ENCODE results near the gene WDR73.

DNA sequence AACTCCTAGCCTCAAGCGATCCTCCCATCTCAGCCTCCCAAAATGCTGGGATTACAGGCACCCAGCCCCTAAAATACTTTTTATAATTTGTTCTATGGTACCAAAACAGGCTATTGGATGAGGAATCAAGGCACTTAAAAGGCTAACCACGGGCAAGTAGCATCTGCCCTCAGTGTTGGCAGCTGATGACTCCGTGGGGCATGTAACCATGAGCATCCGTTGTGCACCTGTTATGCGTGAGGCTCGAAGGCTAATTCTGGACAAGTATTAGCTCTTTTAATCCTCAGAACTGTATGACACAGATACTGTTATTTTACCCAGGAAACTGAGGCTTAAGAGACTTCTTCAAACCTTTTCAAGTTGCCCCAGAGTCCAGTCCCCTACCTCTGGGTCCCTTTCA is 10.2 kb downstream of the WDR73 start:
- TF ChIP-seq, protein P1, sequence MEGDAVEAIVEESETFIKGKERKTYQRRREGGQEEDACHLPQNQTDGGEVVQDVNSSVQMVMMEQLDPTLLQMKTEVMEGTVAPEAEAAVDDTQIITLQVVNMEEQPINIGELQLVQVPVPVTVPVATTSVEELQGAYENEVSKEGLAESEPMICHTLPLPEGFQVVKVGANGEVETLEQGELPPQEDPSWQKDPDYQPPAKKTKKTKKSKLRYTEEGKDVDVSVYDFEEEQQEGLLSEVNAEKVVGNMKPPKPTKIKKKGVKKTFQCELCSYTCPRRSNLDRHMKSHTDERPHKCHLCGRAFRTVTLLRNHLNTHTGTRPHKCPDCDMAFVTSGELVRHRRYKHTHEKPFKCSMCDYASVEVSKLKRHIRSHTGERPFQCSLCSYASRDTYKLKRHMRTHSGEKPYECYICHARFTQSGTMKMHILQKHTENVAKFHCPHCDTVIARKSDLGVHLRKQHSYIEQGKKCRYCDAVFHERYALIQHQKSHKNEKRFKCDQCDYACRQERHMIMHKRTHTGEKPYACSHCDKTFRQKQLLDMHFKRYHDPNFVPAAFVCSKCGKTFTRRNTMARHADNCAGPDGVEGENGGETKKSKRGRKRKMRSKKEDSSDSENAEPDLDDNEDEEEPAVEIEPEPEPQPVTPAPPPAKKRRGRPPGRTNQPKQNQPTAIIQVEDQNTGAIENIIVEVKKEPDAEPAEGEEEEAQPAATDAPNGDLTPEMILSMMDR (IDR thresholded peaks at IDR 0.05), result no peak
- TF ChIP-seq EZH2 (IDR thresholded peaks at IDR 0.05) (no peak), EZH2phosphoT487 (IDR thresholded peaks at IDR 0.05) (no peak)
